GM18867 (cell line): Measurements from ENCODE around the gene DCAF8.
"Not testable (repeated sequence)": the region's sequence is repeated elsewhere in the genome, so short reads cannot be mapped to it uniquely, and the experiment has no call there.

Experiments used
- ATAC-seq: cut with Tn5 transposase; IDR thresholded peaks from one replicate; pipeline ENCODE4 v1.9.1; 2021; ENCODE audit warnings: mild to moderate bottlenecking, moderate library complexity; ENCODE audit not compliant: unreplicated experiment

The DCAF8 gene

DNA sequence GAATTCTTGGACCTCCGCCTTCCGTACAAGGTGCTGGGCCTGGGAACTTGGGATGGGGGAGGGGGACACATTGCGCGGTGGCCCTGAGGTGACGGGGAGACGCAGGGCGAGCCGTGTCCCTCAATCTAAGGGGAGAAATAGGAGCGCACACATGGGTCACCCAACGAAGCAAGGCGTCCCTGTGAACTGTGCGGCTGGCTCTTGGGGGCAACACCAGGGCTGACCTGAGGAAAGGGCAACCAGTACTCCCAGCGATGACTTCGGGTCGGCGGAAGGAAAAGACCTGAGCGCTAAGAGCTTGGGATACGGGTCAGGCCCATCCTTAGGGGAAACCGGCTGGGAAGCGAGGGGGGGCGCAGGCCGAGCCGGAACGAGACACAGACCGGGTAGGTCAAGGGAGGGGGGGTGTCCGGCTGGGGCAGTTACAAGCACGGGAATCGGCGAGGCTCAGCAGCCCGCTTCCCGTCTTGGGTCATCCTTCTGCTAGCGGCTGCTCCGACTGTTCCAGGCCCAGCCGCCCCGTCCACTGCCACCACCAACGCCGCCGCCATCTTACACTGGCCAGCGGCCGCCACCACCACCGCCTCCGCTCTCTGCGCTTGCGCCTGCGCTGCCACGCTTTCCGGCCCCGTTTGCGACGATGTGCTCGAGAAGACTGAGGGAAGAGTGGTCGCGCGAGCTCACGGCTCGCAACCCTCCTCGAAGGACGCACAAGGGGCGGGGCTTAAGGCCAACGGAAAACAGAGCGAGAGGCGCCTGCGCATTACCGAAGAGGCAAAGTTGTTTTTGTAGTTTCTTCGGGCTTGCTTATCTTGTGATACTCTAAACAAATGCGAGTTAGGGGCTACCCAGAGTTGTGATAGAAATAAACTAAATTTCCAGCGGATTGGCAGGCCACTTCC, at the start of gene DCAF8:
Gene DCAF8 (minus strand): TSS at position 657 of the 902 bp plus-strand sequence. CDS start 18,541 bp downstream, outside the sequence.
- peak; percentile 80 for ATAC-seq

DNA sequence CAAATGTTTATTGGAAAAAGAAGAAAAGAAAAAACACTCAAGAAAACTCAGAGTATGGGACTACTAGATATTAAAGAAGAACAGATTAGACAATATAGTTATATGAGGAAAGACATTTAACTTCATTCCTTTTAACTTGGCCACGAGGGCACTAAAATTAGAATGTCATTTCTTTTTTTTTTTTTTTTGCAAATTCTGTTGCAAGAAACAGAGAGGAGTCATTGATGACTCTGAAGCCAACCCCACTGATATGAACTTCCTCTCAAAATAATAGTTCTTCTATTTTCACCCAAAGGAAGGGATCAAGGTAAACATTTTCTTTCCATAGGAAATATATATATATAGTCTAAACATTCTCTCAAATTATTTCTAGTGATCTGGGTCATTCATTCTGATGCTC, 47.2 kb upstream of the DCAF8 start:
- ATAC-seq: no peak

GRCh38 chr1:160309185-160309557, 46.8 kb upstream of the DCAF8 start:
- ATAC-seq: no peak

DNA sequence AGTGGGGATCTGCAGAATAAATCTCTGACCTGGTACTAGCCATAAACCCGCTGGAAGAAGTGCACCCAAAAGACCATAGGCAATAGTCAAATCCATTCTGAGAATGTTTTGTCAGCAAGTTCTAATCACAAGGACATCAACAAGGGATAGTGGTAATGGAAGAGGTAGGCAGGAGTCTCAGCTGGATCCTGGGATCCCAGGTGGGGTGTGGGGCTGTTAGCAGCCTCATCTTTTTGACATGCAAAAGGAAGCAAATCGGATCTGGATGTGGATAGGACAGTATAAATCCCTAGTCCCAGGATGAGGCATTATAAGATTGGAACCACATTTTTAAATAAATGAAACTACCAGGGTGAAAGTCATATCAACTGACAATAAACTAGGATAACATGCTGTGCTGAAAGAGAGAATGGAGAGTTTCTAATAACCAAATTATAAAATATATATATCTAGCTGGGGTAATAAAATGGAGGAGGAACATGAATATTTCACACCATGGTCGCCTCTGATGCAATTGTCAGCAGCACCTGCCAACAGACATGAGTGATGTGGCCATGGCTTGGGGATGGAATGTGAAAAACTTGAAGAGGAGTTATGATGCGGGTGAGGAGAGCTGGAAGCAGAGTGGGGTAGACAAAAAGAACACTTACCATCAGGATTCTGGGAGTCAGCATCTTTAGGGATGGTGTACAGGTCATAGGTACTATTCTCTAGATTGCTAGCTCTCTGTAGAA, 46.3 kb upstream of the DCAF8 start:
- ATAC-seq: no peak

GRCh38 chr1:160307118-160307791, 44.9 kb upstream of the DCAF8 start:
- no peak for ATAC-seq

DNA sequence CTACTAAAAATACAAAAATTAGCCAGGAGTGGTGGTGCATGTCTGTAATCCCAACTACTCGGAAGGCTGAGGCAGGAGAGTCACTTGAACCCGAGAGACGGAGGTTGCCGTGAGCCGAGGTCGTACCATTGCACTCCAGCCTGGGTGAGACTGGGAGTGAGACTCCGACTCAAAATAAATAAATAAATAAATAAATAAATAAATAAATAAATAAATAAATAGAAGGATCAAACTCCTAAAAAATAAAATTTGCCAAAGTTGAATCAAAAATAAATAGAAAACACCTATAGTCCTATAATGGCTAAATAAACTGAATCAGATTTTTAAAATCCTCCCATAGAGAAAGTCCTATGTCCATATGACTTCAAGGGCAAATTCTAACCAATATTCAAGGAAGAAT, 37.8 kb upstream of the DCAF8 start:
- ATAC-seq: no peak

DNA sequence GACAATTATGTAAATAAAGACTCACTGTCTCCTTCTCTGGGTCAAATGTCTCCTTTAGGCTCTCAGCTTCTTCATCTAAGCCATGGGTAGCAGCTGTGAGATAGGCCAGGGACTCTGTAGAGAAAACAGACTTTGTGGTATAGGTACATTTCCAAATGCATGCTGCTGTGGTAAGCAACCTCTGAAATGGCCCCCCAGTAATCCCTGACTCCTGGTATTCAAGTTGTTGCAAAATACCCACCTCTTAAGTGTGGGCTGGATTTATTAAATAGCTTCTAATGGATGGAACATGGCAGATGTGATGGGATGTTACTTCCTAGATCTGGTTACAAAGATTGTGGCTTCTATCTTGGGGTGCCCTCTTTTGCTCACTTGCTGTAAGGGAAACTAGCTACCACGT, 33.7 kb upstream of the DCAF8 start:
- no peak for ATAC-seq

- no peak for ATAC-seq
Observed at GRCh38 chr1:160293020-160293968, 30.9 kb upstream of the DCAF8 start.

GRCh38 chr1:160291248-160292220, 29.2 kb upstream of the DCAF8 start:
- peak; percentile 80 for ATAC-seq

DNA sequence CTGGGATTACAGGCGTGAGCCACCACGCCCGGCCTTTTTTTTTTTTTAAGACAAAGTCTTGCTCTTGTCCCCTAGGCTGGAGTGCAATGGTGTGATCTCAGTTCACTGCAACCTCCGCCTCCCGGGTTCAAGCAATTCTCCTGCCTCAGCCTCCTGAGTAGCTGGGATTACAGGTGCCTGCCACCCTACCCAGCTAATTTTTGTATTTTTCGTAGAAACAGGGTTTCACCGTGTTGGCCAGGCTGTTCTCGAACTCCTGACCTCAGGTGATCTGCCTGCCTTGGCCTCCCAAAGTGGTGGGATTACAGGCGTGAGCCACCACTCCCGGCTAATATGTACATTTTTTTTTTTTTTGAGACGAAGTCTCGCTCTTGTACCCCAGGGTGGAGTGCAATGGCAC, 25.4 kb upstream of the DCAF8 start:
- not testable (repeated sequence) for ATAC-seq

DNA sequence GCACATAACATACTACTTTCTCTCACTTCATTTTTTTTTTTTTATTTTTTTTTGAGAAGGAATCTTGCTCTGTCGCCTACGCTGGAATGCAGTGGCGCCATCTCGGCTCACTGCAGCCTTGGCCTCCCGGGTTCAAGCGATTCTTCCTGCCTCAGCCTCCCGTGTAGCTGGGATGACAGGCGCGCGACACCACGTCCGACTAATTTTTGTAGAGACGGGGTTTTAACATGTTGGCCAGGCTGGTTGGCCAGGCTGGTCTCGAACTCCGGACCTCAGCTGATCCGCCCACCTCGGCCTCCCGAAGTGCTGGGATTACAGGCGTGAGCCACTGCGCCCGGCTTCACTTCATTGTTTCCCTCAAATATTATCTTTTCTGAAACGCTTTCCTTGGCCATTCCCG, 23.2 kb upstream of the DCAF8 start:
- ATAC-seq: no peak

GRCh38 chr1:160284782-160285344, 22.5 kb upstream of the DCAF8 start, which contains the start of gene PEX19:
Gene PEX19, minus strand, starts transcription at chr1:160285133. Its CDS starts 9 bp downstream, at chr1:160285124.
- ATAC-seq: peak; percentile 95

GRCh38 chr1:160284220-160284781, 22.0 kb upstream of the DCAF8 start:
- peak; percentile 13 for ATAC-seq

GRCh38 chr1:160282807-160283206, 20.5 kb upstream of the DCAF8 start:
- no peak for ATAC-seq

- no peak for ATAC-seq
Observed at GRCh38 chr1:160277987-160278386, 15.6 kb upstream of the DCAF8 start.

GRCh38 chr1:160277330-160277729, 15.0 kb upstream of the DCAF8 start:
- no peak for ATAC-seq

GRCh38 chr1:160271025-160271424, 8.7 kb upstream of the DCAF8 start:
- ATAC-seq: no peak

DNA sequence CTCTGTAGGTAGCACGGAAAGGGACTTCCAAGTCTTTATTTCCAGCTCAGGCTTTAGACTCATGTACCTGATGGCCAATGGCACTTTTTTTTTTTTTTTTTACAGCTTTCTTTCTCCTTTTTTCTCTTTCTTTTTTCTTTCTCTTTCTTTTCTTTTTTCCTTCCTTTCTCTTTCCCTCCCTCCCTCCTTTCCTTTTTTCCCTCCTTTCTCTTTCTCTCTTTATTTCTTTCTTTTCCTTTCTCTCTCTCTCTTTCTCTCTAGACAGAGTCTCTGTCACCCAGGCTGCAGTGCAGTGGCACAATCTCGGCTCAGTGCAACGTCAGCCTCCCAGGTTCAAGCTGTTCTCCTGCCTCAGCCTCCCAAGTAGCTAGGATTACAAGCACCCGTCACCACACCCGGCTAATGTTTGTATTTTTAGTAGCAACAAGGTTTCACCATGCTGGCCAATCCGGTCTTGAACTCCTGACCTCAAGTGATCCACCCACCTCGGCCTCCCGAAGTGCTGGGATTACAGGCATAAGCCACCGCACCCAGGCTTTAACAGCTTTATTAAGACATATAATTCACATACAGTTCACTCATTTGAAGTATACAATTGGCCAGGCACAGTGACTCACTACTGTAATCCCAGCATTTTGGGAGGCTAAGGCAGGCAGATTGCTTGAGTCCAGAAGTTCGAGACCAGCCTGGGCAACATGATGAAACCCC, 5.1 kb upstream of the DCAF8 start:
- no peak for ATAC-seq
